Parathyroid adenoma (tissue), 2 donors: Measurements from ENCODE around the gene PRR15.

ENCODE experiments used
- H2AFZ ChIP-seq: fragments of 300-600 bp; sonication (generic); one replicate; pipeline ENCODE4 v1.7.0; 2017; ENCODE audit warnings: antibody characterized with exemption, mild to moderate bottlenecking
- H3K27ac ChIP-seq: fragments of 300-600 bp; sonication (generic); one replicate; pipeline ENCODE4 v1.7.0; 2017
- H3K27me3 ChIP-seq: fragments of 300-600 bp; sonication (generic); one replicate; pipeline ENCODE4 v1.7.0; 2017; ENCODE audit warnings: low read length; ENCODE audit not compliant: control insufficient read depth, insufficient read depth
- H3K36me3 ChIP-seq: fragments of 300-600 bp; sonication (generic); one replicate; pipeline ENCODE4 v1.7.0; 2017; ENCODE audit warnings: low read length; ENCODE audit not compliant: control insufficient read depth, insufficient read depth
- H3K4me1 ChIP-seq: fragments of 300-600 bp; sonication (generic); one replicate; pipeline ENCODE4 v1.7.0; 2017; ENCODE audit warnings: control low read depth
- H3K4me2 ChIP-seq: fragments of 300-600 bp; sonication (generic); one replicate; pipeline ENCODE4 v1.7.0; 2017; ENCODE audit warnings: low read length
- H3K4me3 ChIP-seq: fragments of 300-600 bp; sonication (generic); one replicate; pipeline ENCODE4 v1.7.0; 2017; ENCODE audit warnings: low read depth, low read length
- H3K79me2 ChIP-seq: fragments of 300-600 bp; sonication (generic); one replicate; pipeline ENCODE4 v1.7.0; 2017; ENCODE audit warnings: control low read depth
- H3K9ac ChIP-seq: fragments of 300-600 bp; sonication (generic); one replicate; pipeline ENCODE4 v1.7.0; 2017; ENCODE audit warnings: mild to moderate bottlenecking
- H3K9me3 ChIP-seq: fragments of 300-600 bp; sonication (generic); one replicate; pipeline ENCODE4 v1.7.0; 2017; ENCODE audit warnings: low read length; ENCODE audit not compliant: control insufficient read depth
- TF ChIP-seq, protein P1 (sequence below): fragments of 300-600 bp; sonication (generic); IDR thresholded peaks from one replicate; pipeline ENCODE4 v1.7.0; 2017; ENCODE audit warnings: antibody characterized with exemption, mild to moderate bottlenecking
- donor health status: primary hyperparathyroidism.

Gene PRR15

DNA sequence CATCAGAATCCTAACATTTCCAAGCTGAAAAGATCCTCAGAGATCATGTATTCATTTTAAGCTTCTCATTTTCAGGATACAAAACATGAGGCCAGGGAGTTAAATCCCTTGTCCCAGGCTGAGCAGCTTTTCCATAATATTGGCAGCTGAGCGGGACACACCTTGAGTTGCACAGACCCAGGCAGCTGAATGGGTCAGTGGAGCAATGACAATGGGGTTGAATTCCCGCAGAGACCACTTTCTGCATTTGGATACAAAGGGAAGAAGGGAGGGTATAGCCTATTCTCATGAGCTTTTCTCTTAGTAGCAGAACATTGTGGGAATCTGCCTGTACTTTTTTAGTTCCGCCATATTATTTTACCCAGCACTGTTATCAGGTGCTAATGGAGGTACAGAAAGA, 49.5 kb downstream of the PRR15 start:
- Histone ChIP-seq H3K79me2 (no peaks in the 10 kb centered on the region), H3K4me2 (no peak overlapping the region), H3K36me3 (no peaks in the 10 kb centered on the region), H3K4me3 (no peak overlapping the region), H3K4me1 (no peaks in the 10 kb centered on the region), H3K9ac (no peak overlapping the region), H3K27me3 (no peaks in the 10 kb centered on the region), H3K9me3 (no peaks in the 10 kb centered on the region), H2AFZ (no peak overlapping the region), H3K27ac (no peak overlapping the region)
- TF ChIP-seq, protein P1, sequence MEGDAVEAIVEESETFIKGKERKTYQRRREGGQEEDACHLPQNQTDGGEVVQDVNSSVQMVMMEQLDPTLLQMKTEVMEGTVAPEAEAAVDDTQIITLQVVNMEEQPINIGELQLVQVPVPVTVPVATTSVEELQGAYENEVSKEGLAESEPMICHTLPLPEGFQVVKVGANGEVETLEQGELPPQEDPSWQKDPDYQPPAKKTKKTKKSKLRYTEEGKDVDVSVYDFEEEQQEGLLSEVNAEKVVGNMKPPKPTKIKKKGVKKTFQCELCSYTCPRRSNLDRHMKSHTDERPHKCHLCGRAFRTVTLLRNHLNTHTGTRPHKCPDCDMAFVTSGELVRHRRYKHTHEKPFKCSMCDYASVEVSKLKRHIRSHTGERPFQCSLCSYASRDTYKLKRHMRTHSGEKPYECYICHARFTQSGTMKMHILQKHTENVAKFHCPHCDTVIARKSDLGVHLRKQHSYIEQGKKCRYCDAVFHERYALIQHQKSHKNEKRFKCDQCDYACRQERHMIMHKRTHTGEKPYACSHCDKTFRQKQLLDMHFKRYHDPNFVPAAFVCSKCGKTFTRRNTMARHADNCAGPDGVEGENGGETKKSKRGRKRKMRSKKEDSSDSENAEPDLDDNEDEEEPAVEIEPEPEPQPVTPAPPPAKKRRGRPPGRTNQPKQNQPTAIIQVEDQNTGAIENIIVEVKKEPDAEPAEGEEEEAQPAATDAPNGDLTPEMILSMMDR = no peak

DNA sequence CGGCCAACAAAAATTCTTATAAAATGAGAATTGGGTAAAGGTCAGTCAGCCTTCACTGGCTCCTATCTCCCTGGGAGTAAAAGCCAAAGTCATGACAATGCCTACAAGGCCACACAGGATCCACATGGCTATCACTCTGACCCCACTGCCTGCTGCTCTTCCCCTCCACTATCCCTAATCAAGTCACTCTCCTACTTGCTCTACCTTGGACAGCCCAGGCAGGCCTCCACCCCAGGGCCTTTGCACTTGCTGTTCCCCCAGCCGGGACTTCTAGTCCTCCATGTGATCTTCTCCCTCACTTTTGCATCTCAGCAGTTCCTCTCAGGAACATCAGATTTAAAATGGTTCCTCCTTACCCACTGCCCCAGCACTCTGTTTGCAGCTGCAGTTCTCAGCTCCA, 50.6 kb downstream of the PRR15 start:
- TF ChIP-seq, protein P1 = no peak
- H3K4me2 ChIP-seq = no peak overlapping the region
- H3K4me1 ChIP-seq = no peaks in the 10 kb centered on the region
- no peaks in the 10 kb centered on the region for H3K27me3 ChIP-seq
- H3K36me3 ChIP-seq = no peaks in the 10 kb centered on the region
- H3K27ac ChIP-seq = no peak overlapping the region
- no peaks in the 10 kb centered on the region for H3K9me3 ChIP-seq
- H3K9ac ChIP-seq = no peak overlapping the region
- no peak overlapping the region for H3K4me3 ChIP-seq
- no peak overlapping the region for H2AFZ ChIP-seq
- H3K79me2 ChIP-seq = no peaks in the 10 kb centered on the region
